ENCODE data around the gene PRKCZ. TPM values are rescaled to one million over a fixed set of nuclear protein-coding genes. Genes with fewer than 3 reads are reported as not detected.

PRKCZ gene
- total and polyA plus RNA-seq, 2 experiments from 2014 or later: 26.2 to 36.9 TPM

DNA sequence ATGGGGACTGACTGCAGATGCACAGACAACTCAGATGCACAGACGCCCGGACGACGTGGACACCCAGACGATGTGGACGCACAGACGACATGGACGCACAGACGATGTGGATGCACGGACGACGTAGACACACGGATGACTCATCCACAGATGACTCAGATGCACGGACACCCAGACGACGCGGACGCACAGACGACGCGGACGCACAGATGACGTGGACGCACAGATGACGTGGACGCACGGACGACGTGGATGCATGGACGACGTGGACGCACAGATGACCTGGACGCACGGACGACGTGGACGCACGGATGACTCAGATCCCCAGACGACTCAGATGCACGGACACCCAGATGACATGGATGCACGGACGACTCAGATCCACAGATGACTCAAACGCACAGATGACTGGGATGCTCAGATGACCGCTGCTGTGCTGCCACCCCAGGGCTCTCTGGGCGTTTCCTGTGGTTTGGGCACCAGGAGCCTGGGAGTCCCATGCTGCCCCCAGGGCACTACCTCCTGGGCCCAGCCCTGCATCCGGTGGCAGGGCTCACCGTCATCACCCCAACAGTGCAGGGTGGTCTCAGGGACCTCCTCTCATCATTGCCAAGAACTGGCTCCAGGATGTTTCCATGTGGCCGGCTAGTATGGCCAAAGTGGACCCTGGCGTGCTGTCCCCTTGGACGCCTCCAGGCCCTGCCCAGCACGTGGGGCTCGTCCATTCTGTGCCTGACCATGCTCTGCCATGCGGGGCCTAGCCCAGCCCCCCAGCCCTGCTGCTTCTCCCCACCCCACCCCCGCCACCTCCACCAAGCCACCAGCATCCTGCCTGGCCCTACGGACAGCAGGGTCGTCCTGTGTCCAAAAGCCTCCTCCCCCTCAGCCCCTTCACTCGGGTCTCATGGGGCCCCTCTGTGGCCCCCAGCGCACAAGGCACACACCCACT lies 130.4 kb downstream of the PRKCZ start:
- Mint-ChIP-seq H3K4me3 (no peak overlapping the region), H3K9me3 (no peaks in the 10 kb centered on the region), H3K36me3 (ENCODE audit: low read depth) (peaks cover 26% of the 10 kb centered on the region), H3K4me1 (no peaks in the 10 kb centered on the region), H3K27me3 (ENCODE audit: insufficient read depth, low read depth, poor library complexity) (peaks cover 25% of the 10 kb centered on the region), H3K27ac (no peak overlapping the region)
- 0 out of 2 replicates have a peak, but pooled peaks have one; percentile 22 for TF ChIP-seq POLR2AphosphoS5 (IDR thresholded peaks at IDR 0.05; ENCODE audit: low read depth)
- TF ChIP-seq CTCF (conservative IDR thresholded peaks at IDR 0.05; ENCODE audit: low read depth in 2 of 2): no peak
- no peaks in the 10 kb centered on the region for H4K20me1 ChIP-seq (replicated peaks; ENCODE audit: insufficient read depth)
- H3K4me3 ChIP-seq: no peak overlapping the region
- H3K4me1 ChIP-seq (ENCODE audit: insufficient read depth): no peaks in the 10 kb centered on the region
- no peaks in the 10 kb centered on the region for H3K9me2 ChIP-seq (ENCODE audit: insufficient read depth)
- H3F3A ChIP-seq (replicated peaks; ENCODE audit: low read depth): no peaks in the 10 kb centered on the region
- H3K36me3 ChIP-seq (ENCODE audit: insufficient read depth): no peaks in the 10 kb centered on the region
- DNase-seq (ENCODE audit: low spot score) (no peak), ATAC-seq (no peak)
- no peak overlapping the region for H2AFZ ChIP-seq
- no peaks in the 10 kb centered on the region for H3K79me2 ChIP-seq (replicated peaks; ENCODE audit: insufficient read depth)
- no peak overlapping the region for H3K4me2 ChIP-seq
- H3K27ac ChIP-seq (ENCODE audit: low read depth): no peak overlapping the region
- no peaks in the 10 kb centered on the region for H3K27me3 ChIP-seq (ENCODE audit: insufficient read depth)

- Mint-ChIP-seq H3K4me3 (no peak overlapping the region), H3K27ac (no peak overlapping the region), H3K4me1 (no peaks in the 10 kb centered on the region), H3K27me3 (ENCODE audit: insufficient read depth, low read depth, poor library complexity) (peaks cover 25% of the 10 kb centered on the region), H3K9me3 (no peaks in the 10 kb centered on the region), H3K36me3 (ENCODE audit: low read depth) (peaks cover 22% of the 10 kb centered on the region)
- ATAC-seq (no peak), DNase-seq (ENCODE audit: low spot score) (no peak)
- H3K4me1 ChIP-seq (ENCODE audit: insufficient read depth): no peaks in the 10 kb centered on the region
- H3K27ac ChIP-seq (ENCODE audit: low read depth): no peak overlapping the region
- no peak overlapping the region for H3K4me3 ChIP-seq
- no peaks in the 10 kb centered on the region for H3F3A ChIP-seq (replicated peaks; ENCODE audit: low read depth)
- H2AFZ ChIP-seq: no peak overlapping the region
- H3K79me2 ChIP-seq (replicated peaks; ENCODE audit: insufficient read depth): no peaks in the 10 kb centered on the region
- H3K4me2 ChIP-seq: no peak overlapping the region
- H3K9me2 ChIP-seq (ENCODE audit: insufficient read depth): no peaks in the 10 kb centered on the region
- no peaks in the 10 kb centered on the region for H3K27me3 ChIP-seq (ENCODE audit: insufficient read depth)
- H3K36me3 ChIP-seq (ENCODE audit: insufficient read depth): no peaks in the 10 kb centered on the region
- no peaks in the 10 kb centered on the region for H4K20me1 ChIP-seq (replicated peaks; ENCODE audit: insufficient read depth)
- TF ChIP-seq STAT1 (IDR thresholded peaks at IDR 0.05; ENCODE audit: unreplicated experiment) (no peak), POLR2AphosphoS5 (IDR thresholded peaks at IDR 0.05; ENCODE audit: low read depth) (no peak), EZH2phosphoT487 (IDR thresholded peaks at IDR 0.05; ENCODE audit: unreplicated experiment) (no peak), NANOG (IDR thresholded peaks at IDR 0.05; ENCODE audit: borderline replicate concordance) (no peak), CREB1 (CRISPR knock-in tag; IDR thresholded peaks at IDR 0.05; ENCODE audit: low read depth) (no peak), ZNF114 (CRISPR knock-in tag; IDR thresholded peaks at IDR 0.05) (no peak), CTCF (conservative IDR thresholded peaks at IDR 0.05; ENCODE audit: low read depth in 2 of 2) (no peak), EZH2 (IDR thresholded peaks at IDR 0.05; ENCODE audit: low read depth, unreplicated experiment) (no peak)
- TF ChIP-seq, protein P1, sequence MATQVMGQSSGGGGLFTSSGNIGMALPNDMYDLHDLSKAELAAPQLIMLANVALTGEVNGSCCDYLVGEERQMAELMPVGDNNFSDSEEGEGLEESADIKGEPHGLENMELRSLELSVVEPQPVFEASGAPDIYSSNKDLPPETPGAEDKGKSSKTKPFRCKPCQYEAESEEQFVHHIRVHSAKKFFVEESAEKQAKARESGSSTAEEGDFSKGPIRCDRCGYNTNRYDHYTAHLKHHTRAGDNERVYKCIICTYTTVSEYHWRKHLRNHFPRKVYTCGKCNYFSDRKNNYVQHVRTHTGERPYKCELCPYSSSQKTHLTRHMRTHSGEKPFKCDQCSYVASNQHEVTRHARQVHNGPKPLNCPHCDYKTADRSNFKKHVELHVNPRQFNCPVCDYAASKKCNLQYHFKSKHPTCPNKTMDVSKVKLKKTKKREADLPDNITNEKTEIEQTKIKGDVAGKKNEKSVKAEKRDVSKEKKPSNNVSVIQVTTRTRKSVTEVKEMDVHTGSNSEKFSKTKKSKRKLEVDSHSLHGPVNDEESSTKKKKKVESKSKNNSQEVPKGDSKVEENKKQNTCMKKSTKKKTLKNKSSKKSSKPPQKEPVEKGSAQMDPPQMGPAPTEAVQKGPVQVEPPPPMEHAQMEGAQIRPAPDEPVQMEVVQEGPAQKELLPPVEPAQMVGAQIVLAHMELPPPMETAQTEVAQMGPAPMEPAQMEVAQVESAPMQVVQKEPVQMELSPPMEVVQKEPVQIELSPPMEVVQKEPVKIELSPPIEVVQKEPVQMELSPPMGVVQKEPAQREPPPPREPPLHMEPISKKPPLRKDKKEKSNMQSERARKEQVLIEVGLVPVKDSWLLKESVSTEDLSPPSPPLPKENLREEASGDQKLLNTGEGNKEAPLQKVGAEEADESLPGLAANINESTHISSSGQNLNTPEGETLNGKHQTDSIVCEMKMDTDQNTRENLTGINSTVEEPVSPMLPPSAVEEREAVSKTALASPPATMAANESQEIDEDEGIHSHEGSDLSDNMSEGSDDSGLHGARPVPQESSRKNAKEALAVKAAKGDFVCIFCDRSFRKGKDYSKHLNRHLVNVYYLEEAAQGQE (IDR thresholded peaks at IDR 0.05; ENCODE audit: unreplicated experiment): no peak
Observed at GRCh38 chr1:2181271-2181670, 131.1 kb downstream of the PRKCZ start.
